Measurements from ENCODE around the gene ADM.
A peak's percentile ranks its signal among the peaks of the same experiment; 100 is the strongest.

Gene ADM

DNA sequence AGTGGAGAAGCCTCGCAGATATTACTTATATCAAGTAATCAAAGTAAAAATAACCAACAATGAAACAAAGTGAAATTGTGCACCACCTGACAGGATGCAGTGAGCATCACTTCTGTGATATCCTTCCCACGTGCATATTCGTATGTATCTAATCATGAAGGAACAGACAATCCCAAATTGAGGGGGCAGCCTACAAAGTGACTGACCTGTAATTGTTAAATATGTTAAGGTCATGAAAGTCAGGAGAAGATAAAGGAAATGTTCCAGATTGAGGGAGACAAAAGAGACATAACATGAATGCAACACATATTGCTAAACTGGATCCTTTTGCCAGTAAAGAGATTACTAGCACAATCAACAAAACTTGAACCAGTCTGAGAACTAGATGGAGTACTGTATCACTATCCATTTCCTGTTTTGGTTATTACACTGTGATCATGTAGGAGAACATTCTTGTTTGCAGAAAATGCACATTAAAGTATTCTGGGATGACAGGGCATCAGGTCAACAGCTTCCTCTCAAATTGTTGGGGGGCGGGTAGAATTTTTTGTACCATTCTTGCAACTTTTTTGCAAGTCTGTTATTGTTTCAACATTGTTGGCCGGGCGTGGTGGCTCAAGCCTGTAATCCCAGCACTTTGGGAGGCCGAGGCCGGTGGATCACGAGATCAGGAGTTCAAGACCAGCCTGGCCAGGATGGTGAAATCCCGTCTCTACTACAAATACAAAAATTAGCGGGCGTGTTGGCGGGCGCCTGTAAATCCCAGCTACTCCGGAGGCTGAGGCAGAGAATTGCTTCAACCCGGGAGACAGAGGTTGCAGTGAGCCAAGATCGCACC, 12.9 kb upstream of the ADM start:
- no peak for DNase-seq

DNA sequence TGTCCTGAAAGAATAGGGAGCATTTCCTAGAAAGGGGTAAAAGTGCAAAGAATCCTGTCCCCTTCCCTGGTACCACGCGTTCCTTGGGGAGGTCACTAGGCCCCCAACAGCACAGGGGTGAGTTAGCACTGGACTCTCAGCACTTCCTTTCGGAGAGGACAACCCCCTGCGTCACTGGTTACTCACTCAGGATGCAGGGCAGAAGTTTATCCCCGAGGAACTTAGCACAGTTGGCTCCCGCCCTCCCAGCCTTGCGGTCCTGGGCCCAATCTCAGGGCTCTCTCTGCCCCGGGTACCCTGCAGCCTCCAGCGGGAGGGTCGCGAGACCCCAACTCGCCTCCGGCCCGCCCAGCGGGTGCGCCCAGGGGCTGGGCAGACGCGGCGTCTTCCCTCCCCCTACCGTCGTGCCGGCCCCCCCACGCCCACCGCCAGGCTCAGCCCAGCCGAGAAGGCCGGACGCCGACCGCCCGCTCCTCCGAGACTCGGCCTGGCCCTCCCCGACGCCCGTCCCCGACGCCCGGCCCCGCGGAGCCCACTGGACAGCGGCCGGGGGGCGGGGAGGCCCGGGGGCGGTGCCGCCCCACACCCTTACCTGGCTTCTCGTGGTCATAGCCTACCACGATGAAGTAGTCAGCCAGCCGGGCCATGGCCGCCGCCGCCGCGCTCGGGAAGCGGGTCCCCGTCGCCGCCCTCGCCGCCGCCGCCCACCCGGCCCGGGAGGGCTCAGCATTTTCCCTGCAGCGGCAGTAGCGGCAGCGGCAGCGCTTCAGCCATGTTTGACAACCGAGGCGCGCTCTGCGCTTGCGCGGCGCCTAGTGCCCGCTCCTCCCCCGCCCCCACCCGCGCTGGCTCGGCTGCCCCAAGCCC, 11.2 kb upstream of the ADM start, which contains the start of gene SBF2:
Gene SBF2 (minus strand): TSS at position 797 of the 867 bp plus-strand sequence. CDS start 150 bp downstream, at position 647.
- peak; percentile 83 for DNase-seq

- no peak for DNase-seq
These were observed 10.5 kb upstream of the ADM start for GRCh38 chr11:10294290-10294953.

GRCh38 chr11:10295064-10295901, 9.6 kb upstream of the ADM start:
- DNase-seq, result no peak

DNA sequence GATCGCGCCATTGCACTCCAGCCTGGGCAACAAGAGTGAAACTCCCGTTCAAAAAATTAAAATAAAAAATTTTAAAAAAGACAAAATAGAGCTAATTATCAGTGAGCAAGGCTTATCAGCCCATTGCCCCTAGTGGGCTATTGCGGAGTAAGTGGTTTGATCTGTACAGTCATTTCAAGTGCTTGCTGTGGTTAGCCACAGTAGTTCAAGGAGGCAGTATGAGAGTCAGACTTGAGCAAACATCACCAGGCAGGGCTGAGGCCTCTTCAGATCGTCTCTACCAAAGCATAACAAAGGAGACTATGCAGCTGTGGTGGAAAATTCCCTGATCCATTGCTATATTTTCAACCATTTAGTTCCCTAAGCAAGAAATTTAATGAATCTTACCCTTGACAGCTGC, 6.5 kb upstream of the ADM start:
- DNase-seq, result peak; percentile 65

GRCh38 chr11:10301656-10302358, 3.1 kb upstream of the ADM start:
- no peak for DNase-seq

- DNase-seq, result no peak
These were observed 2.5 kb upstream of the ADM start for GRCh38 chr11:10302359-10302743.

DNA sequence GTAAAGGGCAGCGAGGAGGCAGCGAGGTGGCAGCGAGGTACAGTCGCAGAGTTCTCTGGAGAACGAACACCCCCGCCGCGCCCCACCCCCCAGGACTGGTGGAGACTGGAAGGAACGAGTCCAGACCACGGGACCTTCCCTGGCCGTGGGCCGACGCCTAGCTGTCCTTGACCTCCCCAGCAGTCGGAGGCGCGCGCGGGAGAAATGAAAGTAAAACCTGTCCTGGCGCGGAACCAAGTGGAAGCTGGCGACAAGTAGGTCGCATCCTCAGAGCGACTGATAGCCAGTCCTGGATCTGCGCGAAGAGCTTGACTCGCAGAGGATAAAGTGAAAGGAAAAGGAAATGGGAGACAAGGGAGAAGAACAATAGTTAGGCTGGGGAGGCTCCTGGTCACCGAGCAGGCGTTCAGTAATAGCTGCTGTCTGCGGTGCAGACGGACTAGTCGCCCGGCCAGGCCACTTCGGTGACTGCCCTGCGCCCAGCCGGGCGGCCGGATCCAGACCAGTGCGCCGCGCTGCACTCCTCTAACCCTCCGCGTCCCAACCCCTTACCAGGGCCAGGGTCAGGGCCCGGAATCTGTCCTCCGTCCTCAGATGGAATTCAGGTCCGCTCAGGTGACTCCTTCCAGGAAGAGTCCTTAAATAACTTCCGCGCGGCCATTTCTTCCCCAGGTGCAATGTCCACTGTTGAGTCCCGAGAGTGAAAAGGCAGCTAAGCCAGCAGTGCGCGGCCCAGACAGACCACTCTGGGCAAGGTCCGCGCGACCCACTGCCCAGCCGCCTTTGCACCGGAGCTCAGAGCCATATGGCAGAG, 1.9 kb upstream of the ADM start:
- peak; percentile 78 for DNase-seq

DNA sequence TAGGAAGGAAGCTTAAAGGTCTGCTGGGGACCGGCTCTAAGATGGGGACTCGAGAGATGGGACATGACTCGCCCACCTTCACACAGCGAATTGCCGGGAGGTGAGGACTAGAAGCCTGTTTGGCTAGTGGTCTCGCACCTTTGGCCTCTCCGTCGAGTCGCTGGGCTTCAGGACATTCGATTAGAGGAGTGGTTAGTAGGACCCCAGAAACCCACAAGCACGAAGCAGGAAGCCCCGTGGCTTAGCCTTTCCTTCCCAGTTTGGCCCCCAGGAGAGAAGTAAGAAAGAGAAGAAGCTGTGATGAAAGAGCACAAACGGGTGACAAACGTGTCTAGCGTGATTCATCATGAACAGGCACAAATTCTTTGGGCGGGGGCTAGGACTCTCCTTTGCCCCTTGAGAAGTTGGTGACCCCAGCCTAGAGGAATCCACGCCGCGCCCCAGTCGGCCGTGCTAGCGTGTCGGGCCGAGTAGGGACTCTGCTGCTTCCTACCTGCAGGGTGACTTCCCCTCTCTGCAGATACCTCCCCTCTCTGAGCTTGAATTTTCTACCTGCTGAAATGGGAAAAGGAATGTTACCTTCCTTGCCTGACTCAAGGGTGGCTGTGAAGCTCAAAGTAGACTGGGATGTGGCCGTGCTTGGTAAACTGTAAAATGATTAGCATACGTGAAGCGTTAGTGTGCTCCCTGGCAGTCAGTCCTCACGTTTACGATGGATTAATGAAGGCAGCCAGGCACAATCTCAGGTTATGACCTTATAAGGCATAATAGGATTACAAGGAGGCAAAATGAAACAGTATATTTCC, 1.1 kb upstream of the ADM start:
- peak; percentile 29 for DNase-seq

GRCh38 chr11:10305262-10305963, 540 bp downstream of the ADM start:
- DNase-seq, result no peak

- DNase-seq, result no peak
These were observed 1.4 kb downstream of the ADM start for GRCh38 chr11:10305964-10306918.

GRCh38 chr11:10307022-10307399, 2.1 kb downstream of the ADM start:
- DNase-seq, result no peak

DNA sequence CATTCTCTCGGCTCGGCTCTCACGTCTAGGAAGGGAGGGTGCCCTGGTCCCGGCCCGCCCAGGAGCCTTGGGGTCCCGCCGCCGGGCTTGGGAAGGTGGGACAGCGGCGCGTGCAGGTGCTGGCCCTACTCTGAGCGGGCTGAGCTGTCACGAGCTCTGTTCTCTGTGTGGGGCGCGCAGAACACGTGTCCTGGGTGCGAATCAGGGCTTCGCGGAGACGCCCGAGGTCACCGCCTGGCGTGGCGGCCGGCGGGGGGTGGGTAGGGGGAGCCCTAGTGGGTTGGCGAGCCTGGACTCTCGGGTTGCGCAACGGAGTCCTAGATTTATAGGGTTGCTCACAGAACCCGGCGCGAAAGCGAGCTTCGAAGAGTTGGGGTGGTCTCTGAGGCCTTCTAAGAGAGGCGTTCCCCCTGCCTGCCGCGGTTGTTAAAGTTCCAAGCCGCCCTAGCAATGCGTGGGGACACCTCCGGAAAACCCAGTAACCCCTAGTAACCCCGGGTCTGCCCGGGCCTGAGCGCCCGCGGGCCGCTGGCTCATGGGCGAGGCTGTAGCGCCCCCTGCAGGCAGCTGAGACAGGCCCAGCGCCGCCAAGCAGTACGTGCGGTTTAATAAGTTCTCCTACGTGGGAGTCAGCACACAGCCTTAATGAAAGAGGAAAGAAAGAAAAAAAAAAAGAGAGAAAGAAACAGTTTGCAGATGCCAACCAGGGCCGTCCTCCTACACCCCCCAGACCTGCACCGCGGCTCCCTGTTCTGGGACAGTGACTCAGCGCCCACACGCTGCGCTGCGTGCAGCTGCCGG, 2.7 kb downstream of the ADM start:
- peak; percentile 86 for DNase-seq

- no peak for DNase-seq
These were observed 3.5 kb downstream of the ADM start for GRCh38 chr11:10308201-10308954.

- DNase-seq, result no peak
These were observed 4.6 kb downstream of the ADM start for GRCh38 chr11:10309163-10310093.
